Prostate gland (tissue), 2 donors: ENCODE results near the gene CAAP1.

Experiments used
- POLR2A ChIP-seq: fragments of 450-650 bp; IDR thresholded peaks from one replicate; pipeline ENCODE4 v1.6.1; 2016; ENCODE audit warnings: antibody characterized with exemption, mild to moderate bottlenecking
- POLR2AphosphoS5 ChIP-seq: sonication (generic); formaldehyde crosslinking; IDR thresholded peaks from one replicate; pipeline ENCODE4 v1.6.1; 2017; ENCODE audit warnings: antibody characterized with exemption
- TF ChIP-seq, protein P1 (sequence below), 4 experiments: fragments of 200-600 bp in 2 of 4; fragments of 450-650 bp in 2 of 4; sonication (generic) in 2 of 4; IDR thresholded peaks; 1 replicate in 3 of 4; 2 replicates in 1 of 4; pipeline ENCODE4 v1.5.1; 2016 to 2019; ENCODE audit warnings: antibody characterized with exemption in 4 of 4, mild to moderate bottlenecking in 2 of 4, moderate library complexity in 2 of 4

DNA sequence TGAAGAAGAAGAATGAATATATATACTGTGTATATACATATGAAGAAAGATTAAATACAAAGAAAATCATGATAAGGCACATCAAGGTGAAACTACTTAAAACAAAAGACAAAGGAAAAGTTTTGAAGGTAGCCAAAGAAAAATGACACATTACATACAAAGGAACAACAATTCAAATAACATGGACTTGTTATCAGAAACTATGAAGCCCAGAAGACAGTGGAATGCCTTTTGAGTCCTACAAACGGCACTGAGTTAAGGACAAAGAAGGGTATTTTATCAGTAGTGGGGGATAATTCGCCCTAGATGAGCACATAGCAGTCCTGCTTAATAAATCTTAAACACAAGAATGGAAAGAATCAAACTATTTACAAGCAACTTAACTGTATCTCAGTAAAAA lies 77.8 kb downstream of the CAAP1 start:
- TF ChIP-seq, protein P1, sequence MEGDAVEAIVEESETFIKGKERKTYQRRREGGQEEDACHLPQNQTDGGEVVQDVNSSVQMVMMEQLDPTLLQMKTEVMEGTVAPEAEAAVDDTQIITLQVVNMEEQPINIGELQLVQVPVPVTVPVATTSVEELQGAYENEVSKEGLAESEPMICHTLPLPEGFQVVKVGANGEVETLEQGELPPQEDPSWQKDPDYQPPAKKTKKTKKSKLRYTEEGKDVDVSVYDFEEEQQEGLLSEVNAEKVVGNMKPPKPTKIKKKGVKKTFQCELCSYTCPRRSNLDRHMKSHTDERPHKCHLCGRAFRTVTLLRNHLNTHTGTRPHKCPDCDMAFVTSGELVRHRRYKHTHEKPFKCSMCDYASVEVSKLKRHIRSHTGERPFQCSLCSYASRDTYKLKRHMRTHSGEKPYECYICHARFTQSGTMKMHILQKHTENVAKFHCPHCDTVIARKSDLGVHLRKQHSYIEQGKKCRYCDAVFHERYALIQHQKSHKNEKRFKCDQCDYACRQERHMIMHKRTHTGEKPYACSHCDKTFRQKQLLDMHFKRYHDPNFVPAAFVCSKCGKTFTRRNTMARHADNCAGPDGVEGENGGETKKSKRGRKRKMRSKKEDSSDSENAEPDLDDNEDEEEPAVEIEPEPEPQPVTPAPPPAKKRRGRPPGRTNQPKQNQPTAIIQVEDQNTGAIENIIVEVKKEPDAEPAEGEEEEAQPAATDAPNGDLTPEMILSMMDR (IDR thresholded peaks at IDR 0.05): no peak
- TF ChIP-seq POLR2A (no peak), POLR2AphosphoS5 (no peak)
